ENCODE measurements around the gene E2F3. TPM values are rescaled to one million over a fixed set of nuclear protein-coding genes. Genes with fewer than 3 reads are reported as not detected.
"Not testable (repeated sequence)": the region's sequence is repeated elsewhere in the genome, so short reads cannot be mapped to it uniquely, and the experiment has no call there.

The E2F3 gene
- total and polyA plus RNA-seq, 2 donors (not counting 3 experiments of a cell fraction or from before 2014, with no cell fraction given) = 8.6 to 22.0 TPM

- dilution Hi-C loops (cut with MboI; ENCODE audit: extremely low pct_ligation_motif_present, low sequenced_read_pairs) = no loop called here
- Histone ChIP-seq H3K4me2 (ENCODE audit: insufficient read depth, low read length) (no peak overlapping the region), H3K27me3 (ENCODE audit: control insufficient read depth in 2 of 2, insufficient read depth in 2 of 2, low read length in 2 of 2) (no peaks in the 10 kb centered on the region), H3K27ac (ENCODE audit: insufficient read depth, low read depth, low read length) (no peak overlapping the region), H3K4me1 (ENCODE audit: control insufficient read depth, extremely low read depth, insufficient read depth, low read length) (no peaks in the 10 kb centered on the region), H3K9me1 (replicated peaks; ENCODE audit: control insufficient read depth, extremely low read depth, insufficient read depth, low read length) (no peaks in the 10 kb centered on the region), H2AFZ (ENCODE audit: low read depth, low read length) (no peak overlapping the region), H3K4me3 (replicated peaks in 1 of 3; ENCODE audit: insufficient read depth in 1 of 3, low read depth in 1 of 3, low read length in 3 of 3) (no peak overlapping the region), H3K36me3 (ENCODE audit: control insufficient read depth in 2 of 2, extremely low read depth in 1 of 2, insufficient read depth in 2 of 2, low read length in 2 of 2) (peaks cover 0 to 2% of the 10 kb centered on the region in 2 experiments), H3K79me2 (ENCODE audit: control insufficient read depth, insufficient read depth, low read length) (peaks cover 48% of the 10 kb centered on the region), H4K20me1 (replicated peaks; ENCODE audit: control insufficient read depth, extremely low read depth, insufficient read depth, low read length) (peaks cover 2% of the 10 kb centered on the region), H3K9ac (replicated peaks; ENCODE audit: extremely low read depth, insufficient read depth, low read length) (no peak overlapping the region), H3K9me3 (replicated peaks; ENCODE audit: control insufficient read depth, insufficient read depth, low read length) (no peaks in the 10 kb centered on the region)
- FAIRE-seq (no peak), DNase-seq (ENCODE audit: low read depth, low spot score) (no peak)
- CTCF ChIA-PET = interaction anchor here (1.4 kb wide), 1 partner anchor 61 kb away, joined by 5 read pairs; no protein-coding TSS in a partner anchor
- BruUV-seq (replicated peaks) = no TSS peak
- POLR2A ChIA-PET = no interaction called here
- no peak for TF ChIP-seq EZH2 (IDR thresholded peaks at IDR 0.05; ENCODE audit: borderline replicate concordance, low read depth, low read length, severe bottlenecking)
- TF ChIP-seq MYC (IDR thresholded peaks at IDR 0.05; ENCODE audit: low read depth, low read length) = no peak
- TF ChIP-seq GATA2 (IDR thresholded peaks at IDR 0.05; ENCODE audit: insufficient read depth, insufficient read length, low read depth, low read length) = no peak
- TF ChIP-seq FOS (IDR thresholded peaks at IDR 0.05; ENCODE audit: borderline replicate concordance, insufficient read depth, low read length) = no peak
- no peak for TF ChIP-seq POLR2A (IDR thresholded peaks at IDR 0.05; ENCODE audit: low read depth, low read length)
- TF ChIP-seq CTCF (IDR thresholded peaks at IDR 0.05; ENCODE audit: extremely low read depth in 1 of 2, insufficient read depth in 1 of 2, low read depth in 1 of 2, low read length in 2 of 2) = no peak
- no peak for TF ChIP-seq MAX (IDR thresholded peaks at IDR 0.05; ENCODE audit: insufficient read depth, insufficient read length)
- intact Hi-C loops (cut with micrococcal nuclease) = no loop called here
Observed at GRCh38 chr6:20464847-20465246, 63.2 kb downstream of the E2F3 start.

GRCh38 chr6:20465616-20466015, 63.9 kb downstream of the E2F3 start:
- intact Hi-C loops (cut with micrococcal nuclease) = not testable (repeated sequence)

More at GRCh38 chr6:20465616-20466015, 63.9 kb downstream of the E2F3 start:
- dilution Hi-C loops (cut with MboI; ENCODE audit: extremely low pct_ligation_motif_present, low sequenced_read_pairs); H3K9me3 ChIP-seq (replicated peaks; ENCODE audit: control insufficient read depth, insufficient read depth, low read length); FAIRE-seq; H2AFZ ChIP-seq (ENCODE audit: low read depth, low read length); H3K9me1 ChIP-seq (replicated peaks; ENCODE audit: control insufficient read depth, extremely low read depth, insufficient read depth, low read length); H3K4me1 ChIP-seq (ENCODE audit: control insufficient read depth, extremely low read depth, insufficient read depth, low read length); H3K27me3 ChIP-seq (ENCODE audit: control insufficient read depth in 2 of 2, insufficient read depth in 2 of 2, low read length in 2 of 2); DNase-seq (ENCODE audit: low read depth, low spot score); POLR2A ChIA-PET; H4K20me1 ChIP-seq (replicated peaks; ENCODE audit: control insufficient read depth, extremely low read depth, insufficient read depth, low read length); H3K36me3 ChIP-seq (ENCODE audit: control insufficient read depth in 2 of 2, extremely low read depth in 1 of 2, insufficient read depth in 2 of 2, low read length in 2 of 2); H3K9ac ChIP-seq (replicated peaks; ENCODE audit: extremely low read depth, insufficient read depth, low read length); CTCF ChIA-PET; BruUV-seq (replicated peaks); H3K27ac ChIP-seq (ENCODE audit: insufficient read depth, low read depth, low read length); H3K4me3 ChIP-seq (replicated peaks in 1 of 3; ENCODE audit: insufficient read depth in 1 of 3, low read depth in 1 of 3, low read length in 3 of 3); H3K4me2 ChIP-seq (ENCODE audit: insufficient read depth, low read length): not testable (repeated sequence)
- H3K79me2 ChIP-seq (ENCODE audit: control insufficient read depth, insufficient read depth, low read length) = peaks cover 48% of the 10 kb centered on the region
